ENCODE measurements around the gene KDM4E.

The KDM4E gene

DNA sequence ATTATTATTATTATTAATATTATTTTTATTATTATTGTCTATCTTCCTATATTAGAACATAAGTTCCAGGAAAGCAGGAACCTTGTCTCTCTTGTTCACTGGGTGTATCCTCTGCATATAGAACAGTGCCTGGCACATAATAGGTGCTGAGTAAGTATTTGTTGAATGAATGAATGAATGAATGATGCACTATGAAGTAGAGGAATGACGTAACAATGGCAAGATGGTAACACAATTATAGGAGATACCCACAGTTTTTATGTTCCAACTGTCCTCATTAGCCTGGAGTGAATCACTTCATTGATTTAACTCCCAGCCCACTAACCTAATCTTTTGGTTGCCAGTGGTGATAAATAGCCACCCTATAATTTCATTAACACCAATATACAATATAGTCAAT, 49.5 kb upstream of the KDM4E start:
- TF ChIP-seq, protein P1, sequence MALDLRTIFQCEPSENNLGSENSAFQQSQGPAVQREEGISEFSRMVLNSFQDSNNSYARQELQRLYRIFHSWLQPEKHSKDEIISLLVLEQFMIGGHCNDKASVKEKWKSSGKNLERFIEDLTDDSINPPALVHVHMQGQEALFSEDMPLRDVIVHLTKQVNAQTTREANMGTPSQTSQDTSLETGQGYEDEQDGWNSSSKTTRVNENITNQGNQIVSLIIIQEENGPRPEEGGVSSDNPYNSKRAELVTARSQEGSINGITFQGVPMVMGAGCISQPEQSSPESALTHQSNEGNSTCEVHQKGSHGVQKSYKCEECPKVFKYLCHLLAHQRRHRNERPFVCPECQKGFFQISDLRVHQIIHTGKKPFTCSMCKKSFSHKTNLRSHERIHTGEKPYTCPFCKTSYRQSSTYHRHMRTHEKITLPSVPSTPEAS (tag by site-specific recombination; IDR thresholded peaks at IDR 0.05): no peak
- TF ChIP-seq ZNF670 (tag by site-specific recombination; IDR thresholded peaks at IDR 0.05; ENCODE audit: low read depth): no peak
- TF ChIP-seq ZNF701 (tag by site-specific recombination; IDR thresholded peaks at IDR 0.05): no peak
- Histone ChIP-seq H3K4me1 (ENCODE audit: control insufficient read depth, insufficient read depth, low read length) (no peaks in the 10 kb centered on the region; the same call in 1 of the 2 replicates), H3K27ac (ENCODE audit: extremely low read depth, low read depth, low read length) (no peak overlapping the region), H3K9me3 (ENCODE audit: control insufficient read depth, insufficient read depth, low read depth, low read length) (no peaks in the 10 kb centered on the region), H3K36me3 (ENCODE audit: control insufficient read depth in 2 of 2, insufficient read depth in 1 of 2, low read length in 2 of 2) (peaks cover 11 to 27% of the 10 kb centered on the region in 2 experiments), H3K4me3 (ENCODE audit: low read depth, low read length) (no peak overlapping the region)
- ChIA-PET CTCF (interaction anchor here (0.9 to 1.1 kb wide), 2 partner anchors 115 to 177 kb away, joined by 3 read pairs; no protein-coding TSS in a partner anchor), POLR2A (no interaction called here)

DNA sequence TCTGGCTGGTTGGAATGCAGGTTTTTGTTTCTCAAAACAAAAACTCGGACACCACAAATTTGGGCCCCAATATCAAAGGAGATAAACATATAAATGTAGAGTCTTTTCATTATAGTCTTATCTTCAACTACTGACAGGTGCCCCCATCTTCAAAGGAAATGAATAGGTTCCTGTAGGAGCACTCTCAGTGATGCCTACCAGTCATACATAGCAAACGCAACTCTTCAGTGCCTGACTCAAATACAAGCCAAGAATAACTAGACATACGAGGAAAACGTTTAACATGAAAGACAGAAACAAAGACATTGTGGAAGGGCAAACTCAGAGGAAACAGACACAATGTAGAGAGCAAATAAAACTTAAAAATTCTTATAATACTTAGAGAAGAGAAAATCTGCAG, 37.7 kb upstream of the KDM4E start:
- TF ChIP-seq KLF7 (tag by site-specific recombination; IDR thresholded peaks at IDR 0.05; ENCODE audit: borderline replicate concordance): no peak
- TF ChIP-seq SCRT2 (tag by site-specific recombination; IDR thresholded peaks at IDR 0.05): no peak
- TF ChIP-seq ZNF133 (tag by site-specific recombination; IDR thresholded peaks at IDR 0.05): no peak
- TF ChIP-seq ZNF701 (tag by site-specific recombination; IDR thresholded peaks at IDR 0.05): no peak
- no peak for TF ChIP-seq IKZF3 (tag by site-specific recombination; IDR thresholded peaks at IDR 0.05)
- TF ChIP-seq ZNF112 (tag by site-specific recombination; IDR thresholded peaks at IDR 0.05): no peak
- no peak for TF ChIP-seq ZNF48 (tag by site-specific recombination; IDR thresholded peaks at IDR 0.05)
- TF ChIP-seq, protein P2, sequence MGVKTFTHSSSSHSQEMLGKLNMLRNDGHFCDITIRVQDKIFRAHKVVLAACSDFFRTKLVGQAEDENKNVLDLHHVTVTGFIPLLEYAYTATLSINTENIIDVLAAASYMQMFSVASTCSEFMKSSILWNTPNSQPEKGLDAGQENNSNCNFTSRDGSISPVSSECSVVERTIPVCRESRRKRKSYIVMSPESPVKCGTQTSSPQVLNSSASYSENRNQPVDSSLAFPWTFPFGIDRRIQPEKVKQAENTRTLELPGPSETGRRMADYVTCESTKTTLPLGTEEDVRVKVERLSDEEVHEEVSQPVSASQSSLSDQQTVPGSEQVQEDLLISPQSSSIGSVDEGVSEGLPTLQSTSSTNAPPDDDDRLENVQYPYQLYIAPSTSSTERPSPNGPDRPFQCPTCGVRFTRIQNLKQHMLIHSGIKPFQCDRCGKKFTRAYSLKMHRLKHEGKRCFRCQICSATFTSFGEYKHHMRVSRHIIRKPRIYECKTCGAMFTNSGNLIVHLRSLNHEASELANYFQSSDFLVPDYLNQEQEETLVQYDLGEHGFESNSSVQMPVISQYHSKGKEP (tag by site-specific recombination; IDR thresholded peaks at IDR 0.05): no peak
- no peak for TF ChIP-seq ZNF777 (tag by site-specific recombination; IDR thresholded peaks at IDR 0.05; ENCODE audit: borderline replicate concordance)
- TF ChIP-seq KLF10 (tag by site-specific recombination; IDR thresholded peaks at IDR 0.05): no peak
- TF ChIP-seq, protein P3, sequence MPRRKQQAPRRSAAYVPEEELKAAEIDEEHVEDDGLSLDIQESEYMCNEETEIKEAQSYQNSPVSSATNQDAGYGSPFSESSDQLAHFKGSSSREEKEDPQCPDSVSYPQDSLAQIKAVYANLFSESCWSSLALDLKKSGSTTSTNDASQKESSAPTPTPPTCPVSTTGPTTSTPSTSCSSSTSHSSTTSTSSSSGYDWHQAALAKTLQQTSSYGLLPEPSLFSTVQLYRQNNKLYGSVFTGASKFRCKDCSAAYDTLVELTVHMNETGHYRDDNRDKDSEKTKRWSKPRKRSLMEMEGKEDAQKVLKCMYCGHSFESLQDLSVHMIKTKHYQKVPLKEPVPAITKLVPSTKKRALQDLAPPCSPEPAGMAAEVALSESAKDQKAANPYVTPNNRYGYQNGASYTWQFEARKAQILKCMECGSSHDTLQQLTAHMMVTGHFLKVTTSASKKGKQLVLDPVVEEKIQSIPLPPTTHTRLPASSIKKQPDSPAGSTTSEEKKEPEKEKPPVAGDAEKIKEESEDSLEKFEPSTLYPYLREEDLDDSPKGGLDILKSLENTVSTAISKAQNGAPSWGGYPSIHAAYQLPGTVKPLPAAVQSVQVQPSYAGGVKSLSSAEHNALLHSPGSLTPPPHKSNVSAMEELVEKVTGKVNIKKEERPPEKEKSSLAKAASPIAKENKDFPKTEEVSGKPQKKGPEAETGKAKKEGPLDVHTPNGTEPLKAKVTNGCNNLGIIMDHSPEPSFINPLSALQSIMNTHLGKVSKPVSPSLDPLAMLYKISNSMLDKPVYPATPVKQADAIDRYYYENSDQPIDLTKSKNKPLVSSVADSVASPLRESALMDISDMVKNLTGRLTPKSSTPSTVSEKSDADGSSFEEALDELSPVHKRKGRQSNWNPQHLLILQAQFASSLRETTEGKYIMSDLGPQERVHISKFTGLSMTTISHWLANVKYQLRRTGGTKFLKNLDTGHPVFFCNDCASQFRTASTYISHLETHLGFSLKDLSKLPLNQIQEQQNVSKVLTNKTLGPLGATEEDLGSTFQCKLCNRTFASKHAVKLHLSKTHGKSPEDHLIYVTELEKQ (tag by site-specific recombination; IDR thresholded peaks at IDR 0.05; ENCODE audit: borderline replicate concordance): no peak
- TF ChIP-seq TRIM28 (IDR thresholded peaks at IDR 0.05; ENCODE audit: borderline replicate concordance, low read length): no peak
- TF ChIP-seq YY2 (tag by site-specific recombination; IDR thresholded peaks at IDR 0.05): no peak
- no peak for TF ChIP-seq ZFP41 (tag by site-specific recombination; IDR thresholded peaks at IDR 0.05; ENCODE audit: borderline replicate concordance)
- no peak for TF ChIP-seq ZNF211 (tag by site-specific recombination; IDR thresholded peaks at IDR 0.05; ENCODE audit: low read depth)
- no peak for TF ChIP-seq ZSCAN30 (tag by site-specific recombination; IDR thresholded peaks at IDR 0.05)
- TF ChIP-seq ZNF558 (tag by site-specific recombination; IDR thresholded peaks at IDR 0.05): no peak
- no peak for TF ChIP-seq BCL11A (tag by site-specific recombination; IDR thresholded peaks at IDR 0.05; ENCODE audit: low read depth)
- no peak for TF ChIP-seq ZNF555 (tag by site-specific recombination; conservative IDR thresholded peaks at IDR 0.05)
- TF ChIP-seq ZNF76 (tag by site-specific recombination; IDR thresholded peaks at IDR 0.05; ENCODE audit: borderline replicate concordance, low read depth): no peak
- Histone ChIP-seq H3K36me3 (ENCODE audit: control insufficient read depth in 2 of 2, insufficient read depth in 1 of 2, low read length in 2 of 2) (no peaks in the 10 kb centered on the region), H3K27ac (ENCODE audit: extremely low read depth, low read depth, low read length) (no peak overlapping the region), H3K4me1 (ENCODE audit: control insufficient read depth, insufficient read depth, low read length) (no peaks in the 10 kb centered on the region), H3K4me3 (ENCODE audit: low read depth, low read length) (no peak overlapping the region), H3K9me3 (ENCODE audit: control insufficient read depth, insufficient read depth, low read depth, low read length) (no peaks in the 10 kb centered on the region)
- CTCF ChIA-PET: interaction anchor here (0.5 to 0.7 kb wide), 3 partner anchors 11 to 1368 kb away, joined by 3 to 5 read pairs (median 4); no protein-coding TSS in a partner anchor
- POLR2A ChIA-PET: no interaction called here
